Urinary bladder (tissue), 4 donors: ENCODE measurements around the gene CHRM1. TPM values are rescaled to one million over a fixed set of nuclear protein-coding genes. Genes with fewer than 3 reads are reported as not detected.

Experiments used
- DNase-seq: peaks from one replicate; pipeline ENCODE4 v3.0.0-alpha.2; 2015; ENCODE audit errors: extremely low spot score
- H3K27ac ChIP-seq: one replicate; pipeline ENCODE4 v1.5.1; 2013; ENCODE audit warnings: low read depth, mild to moderate bottlenecking, moderate library complexity
- H3K36me3 ChIP-seq: one replicate; pipeline ENCODE4 v1.6.1; 2013; ENCODE audit warnings: mild to moderate bottlenecking, moderate library complexity; ENCODE audit not compliant: insufficient read depth
- H3K4me1 ChIP-seq: one replicate; pipeline ENCODE4 v1.6.1; 2013; ENCODE audit warnings: mild to moderate bottlenecking, moderate library complexity; ENCODE audit not compliant: insufficient read depth
- H3K4me3 ChIP-seq: one replicate; pipeline ENCODE4 v1.5.1; 2013; ENCODE audit warnings: low read depth, low read length
- WGBS: extraction: QIAGEN DNeasy Blood & Tissue Kit; methylation state at CpG from one replicate; pipeline ENCODE4 v1.1.7; 2013; 5-methylcytosine and 5-hydroxymethylcytosine counted together
- polyA plus RNA-seq: library from polyadenylated mRNA; stranded (reverse); fragments of 200-250 nt; gene quantifications from one replicate; pipeline ENCODE4 v1.2.3, GENCODE V29; 2013
- total RNA-seq: library from RNA; depleted of rRNA; stranded (reverse); fragments of >200 nt; gene quantifications from one replicate; pipeline ENCODE4 v1.2.3, GENCODE V29; 2014
- donor health status: healthy with polysubstance abuse.
- donor health status: healthy.

CHRM1 gene
- total and polyA plus RNA-seq, 2 donors: 0.46 to 0.53 TPM

GRCh38 chr11:62933750-62934495 is 12.8 kb upstream of the CHRM1 start:
- Histone ChIP-seq H3K4me3 (no peak overlapping the region), H3K27ac (no peak overlapping the region), H3K36me3 (no peaks in the 10 kb centered on the region), H3K4me1 (no peaks in the 10 kb centered on the region)
- 88% methylated on average over 5 of the region's 5 CpGs for WGBS
- no peak for DNase-seq

GRCh38 chr11:62933285-62933684 is 12.1 kb upstream of the CHRM1 start:
- no peak overlapping the region for H3K4me3 ChIP-seq
- no peak for DNase-seq
- no peak overlapping the region for H3K27ac ChIP-seq
- WGBS: 80% methylated on average over 13 of the region's 13 CpGs
- no peaks in the 10 kb centered on the region for H3K36me3 ChIP-seq
- no peaks in the 10 kb centered on the region for H3K4me1 ChIP-seq

- no peak for DNase-seq
- WGBS: 49% methylated on average over 8 of the region's 8 CpGs
Measured at GRCh38 chr11:62931499-62932278, 10.5 kb upstream of the CHRM1 start.

GRCh38 chr11:62930666-62931065 is 9.5 kb upstream of the CHRM1 start:
- Histone ChIP-seq H3K4me3 (no peak overlapping the region), H3K36me3 (no peaks in the 10 kb centered on the region), H3K4me1 (no peaks in the 10 kb centered on the region), H3K27ac (no peak overlapping the region)
- DNase-seq: no peak
- WGBS: 52% methylated on average over 1 of the region's 1 CpG

More at GRCh38 chr11:62931499-62932278, 10.5 kb upstream of the CHRM1 start:
- no peaks in the 10 kb centered on the region for H3K4me1 ChIP-seq
- no peak overlapping the region for H3K27ac ChIP-seq
- no peak overlapping the region for H3K4me3 ChIP-seq
- no peaks in the 10 kb centered on the region for H3K36me3 ChIP-seq

GRCh38 chr11:62930157-62930556 is 9.0 kb upstream of the CHRM1 start:
- WGBS: 50% methylated on average over 4 of the region's 4 CpGs
- no peak overlapping the region for H3K4me3 ChIP-seq
- no peak for DNase-seq

GRCh38 chr11:62928011-62928410 is 6.8 kb upstream of the CHRM1 start:
- no peak overlapping the region for H3K4me3 ChIP-seq
- H3K27ac ChIP-seq: no peak overlapping the region
- no peak for DNase-seq
- WGBS: 62% methylated on average over 13 of the region's 13 CpGs
- H3K4me1 ChIP-seq: no peaks in the 10 kb centered on the region
- H3K36me3 ChIP-seq: no peaks in the 10 kb centered on the region

More at GRCh38 chr11:62930157-62930556, 9.0 kb upstream of the CHRM1 start:
- Histone ChIP-seq H3K4me1 (no peaks in the 10 kb centered on the region), H3K27ac (no peak overlapping the region), H3K36me3 (no peaks in the 10 kb centered on the region)

GRCh38 chr11:62926680-62927455 is 5.7 kb upstream of the CHRM1 start:
- no peaks in the 10 kb centered on the region for H3K4me1 ChIP-seq
- H3K27ac ChIP-seq: no peak overlapping the region
- no peaks in the 10 kb centered on the region for H3K36me3 ChIP-seq
- 20% methylated on average over 53 of the region's 53 CpGs for WGBS
- peak overlapping the region; percentile 8 for H3K4me3 ChIP-seq
- no peak for DNase-seq

GRCh38 chr11:62925745-62926679 is 4.8 kb upstream of the CHRM1 start:
- no peak overlapping the region for H3K27ac ChIP-seq
- H3K4me1 ChIP-seq: no peaks in the 10 kb centered on the region
- H3K4me3 ChIP-seq: peak overlapping the region; percentile 8
- no peak for DNase-seq
- no peaks in the 10 kb centered on the region for H3K36me3 ChIP-seq
- WGBS: 5% methylated on average over 71 of the region's 71 CpGs

- Histone ChIP-seq H3K4me1 (no peaks in the 10 kb centered on the region), H3K36me3 (no peaks in the 10 kb centered on the region), H3K4me3 (no peak overlapping the region), H3K27ac (no peak overlapping the region)
- DNase-seq: no peak
- 55% methylated on average over 14 of the region's 14 CpGs for WGBS
Measured at GRCh38 chr11:62925308-62925707, 4.1 kb upstream of the CHRM1 start.

GRCh38 chr11:62923601-62924411 is 2.6 kb upstream of the CHRM1 start:
- 4% methylated on average over 52 of the region's 52 CpGs for WGBS
- Histone ChIP-seq H3K27ac (no peak overlapping the region), H3K36me3 (no peaks in the 10 kb centered on the region), H3K4me1 (no peaks in the 10 kb centered on the region), H3K4me3 (peak overlapping the region; percentile 16)
- DNase-seq: no peak

- no peak for DNase-seq
- 41% methylated on average over 24 of the region's 24 CpGs for WGBS
- H3K27ac ChIP-seq: no peak overlapping the region
- no peak overlapping the region for H3K4me3 ChIP-seq
- H3K4me1 ChIP-seq: no peaks in the 10 kb centered on the region
- no peaks in the 10 kb centered on the region for H3K36me3 ChIP-seq
Measured at GRCh38 chr11:62922653-62923431, 1.7 kb upstream of the CHRM1 start.

GRCh38 chr11:62922189-62922589 is 1.0 kb upstream of the CHRM1 start:
- 62% methylated on average over 4 of the region's 4 CpGs for WGBS
- Histone ChIP-seq H3K4me1 (no peaks in the 10 kb centered on the region), H3K4me3 (no peak overlapping the region), H3K36me3 (no peaks in the 10 kb centered on the region), H3K27ac (no peak overlapping the region)
- DNase-seq: no peak
